Measurements from ENCODE around the gene PMAIP1. TPM values are rescaled to one million over a fixed set of nuclear protein-coding genes. Genes with fewer than 3 reads are reported as not detected.

Gene PMAIP1
- total and polyA plus RNA-seq, 9 of the 15 experiments (the other 6 are each of a cell fraction or from before 2014, with no cell fraction given) = 8.0 to 22.9 (median 14.9) TPM

- TF ChIP-seq LEF1 (IDR thresholded peaks at IDR 0.05) = no peak; the same call in 1 of the 2 replicates
- no peak for TF ChIP-seq SMAD2 (IDR thresholded peaks at IDR 0.05; ENCODE audit: low read depth, low read length)
These were observed 17.8 kb upstream of the PMAIP1 start (continued) for GRCh38 chr18:59881728-59882656.

DNA sequence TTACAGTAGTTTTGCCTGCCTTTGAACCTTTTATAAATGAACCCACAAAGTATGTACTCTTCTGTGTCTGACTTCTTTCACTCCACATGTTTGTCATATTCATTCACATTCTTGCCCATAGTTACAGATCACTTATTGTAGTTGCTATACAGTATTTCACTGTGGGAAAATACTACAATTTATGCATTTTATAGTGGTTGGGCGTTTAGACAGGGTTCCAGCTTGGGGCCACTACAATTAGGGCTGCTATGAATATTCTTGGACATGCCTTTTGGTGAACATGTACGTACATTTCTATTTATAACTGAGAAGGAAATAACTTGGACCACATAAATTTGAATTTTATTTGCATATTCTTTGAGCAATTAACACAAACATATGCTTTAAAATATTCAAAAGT lies 15.4 kb upstream of the PMAIP1 start:
- H3K79me2 ChIP-seq (ENCODE audit: control insufficient read depth, insufficient read depth, low read length) = no peaks in the 10 kb centered on the region
- H3K27ac ChIP-seq (ENCODE audit: extremely low read depth, low read depth, low read length) = no peak overlapping the region
- H3K4me2 ChIP-seq (ENCODE audit: insufficient read depth, low read length) = no peak overlapping the region
- no peaks in the 10 kb centered on the region for H4K20me1 ChIP-seq (replicated peaks; ENCODE audit: control insufficient read depth, insufficient read depth, low read length)
- ATAC-seq = no peak
- no peaks in the 10 kb centered on the region for H3K36me3 ChIP-seq (ENCODE audit: control insufficient read depth, insufficient read depth, low read length)
- H2AFZ ChIP-seq (ENCODE audit: low read depth, low read length) = no peak overlapping the region
- POLR2A ChIA-PET = interaction anchor here (3.1 kb wide), 1 partner anchor 16 kb away, joined by 18 read pairs; the partner anchor contains the start of gene PMAIP1
- TF ChIP-seq GATA2 (CRISPR knock-in tag; IDR thresholded peaks at IDR 0.05) = no peak
- TF ChIP-seq PHB (CRISPR knock-in tag; IDR thresholded peaks at IDR 0.05) = no peak
- no peak for TF ChIP-seq NONO (IDR thresholded peaks at IDR 0.05; ENCODE audit: low read depth in 2 of 2, low read length in 1 of 2)
- no peak for TF ChIP-seq NFIC (IDR thresholded peaks at IDR 0.05)
- no peak for TF ChIP-seq DNMT1 (IDR thresholded peaks at IDR 0.05)
- intact Hi-C loops (cut with micrococcal nuclease) = no loop called here
- FAIRE-seq = no peak
- no TSS peak for BruUV-seq (replicated peaks)
- in situ Hi-C loops (cut with MboI) = no loop called here
- H3K9me1 ChIP-seq (ENCODE audit: control insufficient read depth, insufficient read depth, low read length) = no peaks in the 10 kb centered on the region
- no peaks in the 10 kb centered on the region for H3K9me3 ChIP-seq (replicated peaks; ENCODE audit: control insufficient read depth, insufficient read depth, low read depth, low read length)
- H3K9ac ChIP-seq (ENCODE audit: insufficient read depth in 1 of 2, low read depth in 2 of 2, low read length in 2 of 2) = no peak overlapping the region
- CTCF ChIA-PET (ENCODE audit: low intra/inter-chr PET ratio) = no interaction called here
- peaks cover 8 to 24% of the 10 kb centered on the region in 2 experiments; a peak in 4 of 5 replicates for H3K4me1 ChIP-seq (replicated peaks in 1 of 2; ENCODE audit: control insufficient read depth in 2 of 2, insufficient read depth in 2 of 2, low read length in 2 of 2)
- no peak for DNase-seq (ENCODE audit: extremely low read depth in 1 of 4, low spot score in 3 of 4)
- no peaks in the 10 kb centered on the region for H3K27me3 ChIP-seq (ENCODE audit: control insufficient read depth in 2 of 2, insufficient read depth in 2 of 2, low read length in 2 of 2)
- no peak overlapping the region for H3K4me3 ChIP-seq
- WGBS (ENCODE audit: insufficient coverage, low coverage, missing lambda C conversion rate) = 69% methylated on average over 2 of the region's 2 CpGs
